HepG2 (cell line): ENCODE results near the gene DDX54. TPM values are rescaled to one million over a fixed set of nuclear protein-coding genes. Genes with fewer than 3 reads are reported as not detected.

ENCODE experiments used
- ATAC-seq: fragments of 200-7000 bp; cut with Tn5 transposase; 3 replicates; pipeline ENCODE4 v1.9.1; 2020; ENCODE audit warnings: mild to moderate bottlenecking, moderate library complexity
- BruUV-seq: library from RNA; stranded (reverse); fragments of 400-500 nt; replicated peaks from 2 replicates; lab custom pipeline; 2021; lab: Mats Ljungman, UMichigan
- CTCF ChIA-PET: fragments of 300-600 bp; formaldehyde crosslinking; extraction: SDS; loops from one replicate; lab custom pipeline; 2021; ENCODE audit warnings: low total read pairs, inconsistent platforms, low intra/inter-chr PET ratio; lab: Yijun Ruan, JAX
- POLR2A ChIA-PET: fragments of 350-600 bp; sonication (Branson Sonifier 250); formaldehyde crosslinking; loops from one replicate; lab custom pipeline; 2020; ENCODE audit warnings: antibody characterized with exemption, inconsistent platforms; lab: Yijun Ruan, JAX
- DNase-seq: peaks from one replicate; pipeline ENCODE4 v3.0.0-alpha.2; 2015; ENCODE audit warnings: low spot score
- FAIRE-seq: peaks from 3 replicates; lab custom pipeline; 2011; peaks lifted over from hg19 to GRCh38; lab: Jason Lieb, UNC
- H2AFZ ChIP-seq: one replicate; pipeline ENCODE4 v1.6.1; 2011; ENCODE audit warnings: low read length, inconsistent platforms
- H3K27ac ChIP-seq: fragments of 300-600 bp; 3 replicates; pipeline ENCODE4 v1.8.0; 2011; ENCODE audit warnings: mixed run types, mild to moderate bottlenecking, mixed read lengths, low read length, inconsistent platforms; ENCODE audit not compliant: insufficient read depth; ENCODE audit errors: extremely low read length
- H3K27me3 ChIP-seq, 2 experiments: fragments of 200-600 bp in 1 of 2; 2 replicates in 1 of 2; 3 replicates in 1 of 2; pipeline versions ENCODE4 v1.6.0 to v1.8.0; 2011; ENCODE audit warnings: low read length in 2 of 2, mild to moderate bottlenecking in 2 of 2, moderate library complexity in 2 of 2, inconsistent platforms in 1 of 2; ENCODE audit not compliant: insufficient read depth in 2 of 2, control insufficient read depth in 1 of 2
- H3K36me3 ChIP-seq, 2 experiments: fragments of 200-600 bp in 1 of 2; replicated peaks in 1 of 2; 2 replicates in 1 of 2; 3 replicates in 1 of 2; pipeline versions ENCODE4 v1.5.1 to v1.8.0; 2011; ENCODE audit warnings: low read length in 2 of 2, inconsistent platforms in 1 of 2; ENCODE audit not compliant: insufficient read depth in 2 of 2, control insufficient read depth in 1 of 2
- H3K4me1 ChIP-seq: 2 replicates; pipeline ENCODE4 v1.5.1; 2012; ENCODE audit warnings: low read length, inconsistent platforms; ENCODE audit not compliant: insufficient read depth
- H3K4me2 ChIP-seq: 2 replicates; pipeline ENCODE4 v1.6.0; 2011; ENCODE audit warnings: low read depth, low read length, inconsistent platforms
- H3K4me3 ChIP-seq, 3 experiments: fragments of 200-600 bp in 1 of 3; sonication (generic), shearing (Covaris generic) in 1 of 3; replicated peaks in 1 of 3; 2 replicates each; pipeline ENCODE4 v1.5.1; 2011 to 2016; ENCODE audit warnings: low read length in 3 of 3, inconsistent platforms in 2 of 3, low read depth in 2 of 3, mild to moderate bottlenecking in 2 of 3, control low read depth in 1 of 3, mixed read lengths in 1 of 3; ENCODE audit not compliant: insufficient read depth in 1 of 3
- H3K79me2 ChIP-seq: one replicate; pipeline ENCODE4 v1.6.1; 2011; ENCODE audit warnings: low read length, inconsistent platforms; ENCODE audit not compliant: insufficient read depth
- H3K9ac ChIP-seq: 2 replicates; pipeline ENCODE4 v1.6.0; 2011; ENCODE audit warnings: mild to moderate bottlenecking, low read depth, low read length, inconsistent platforms; ENCODE audit not compliant: insufficient read depth
- H3K9me3 ChIP-seq: 2 replicates; pipeline ENCODE4 v1.5.1; 2012; ENCODE audit warnings: mild to moderate bottlenecking, low read length
- H4K20me1 ChIP-seq: 2 replicates; pipeline ENCODE4 v1.6.0; 2011; ENCODE audit warnings: inconsistent platforms, mild to moderate bottlenecking, low read length, moderate library complexity; ENCODE audit not compliant: insufficient read depth
- POLR2A ChIP-seq, 2 experiments: IDR thresholded peaks; 2 replicates each; pipeline ENCODE4 v1.6.1; 2011; ENCODE audit warnings: low read depth in 2 of 2, low read length in 2 of 2, mild to moderate bottlenecking in 1 of 2, moderate library complexity in 1 of 2; ENCODE audit not compliant: insufficient read depth in 1 of 2
- TARDBP ChIP-seq: sonication (generic); formaldehyde crosslinking; IDR thresholded peaks from 2 replicates; pipeline ENCODE4 v1.8.0; 2022; ENCODE audit warnings: mild to moderate bottlenecking, missing genetic modification reagents
- U2AF2 ChIP-seq: fragments of 200-400 bp; formaldehyde crosslinking; IDR thresholded peaks from 2 replicates; pipeline ENCODE4 v1.6.1; 2017; ENCODE audit warnings: low read depth, mild to moderate bottlenecking, low read length
- ZNF180 ChIP-seq: sonication (generic); formaldehyde crosslinking; IDR thresholded peaks from 2 replicates; pipeline ENCODE4 v1.4.0; 2020; ENCODE audit warnings: low read depth, missing genetic modification reagents, borderline replicate concordance
- ZNF580 ChIP-seq: IDR thresholded peaks from 2 replicates; pipeline ENCODE4 v1.6.1; 2016; ENCODE audit warnings: low read depth, borderline replicate concordance
- ZNF792 ChIP-seq: IDR thresholded peaks from 2 replicates; pipeline ENCODE4 v1.6.1; 2016
- ZUFSP ChIP-seq: sonication (generic); formaldehyde crosslinking; IDR thresholded peaks from 2 replicates; pipeline ENCODE4 v1.9.0; 2021; ENCODE audit warnings: missing genetic modification reagents, mild to moderate bottlenecking, borderline replicate concordance
- WGBS: methylation state at CpG from one replicate; pipeline ENCODE4 v1.1.6; 2017; ENCODE audit warnings: low lambda C conversion rate; 5-methylcytosine and 5-hydroxymethylcytosine counted together
- in situ Hi-C: cut with HindIII; loops from 2 replicates; pipeline ENCODE4 v1.10.0; 2017; ENCODE audit warnings: low pct_unique_long_range_greater_than_20kb; ENCODE audit not compliant: extremely low pct_ligation_motif_present
- intact Hi-C: fragments of 100-400 bp; cut with micrococcal nuclease; formaldehyde crosslinking; loops from one replicate; pipeline ENCODE4 v1.10.0; 2022; ENCODE audit not compliant: unreplicated experiment
- polyA plus RNA-seq, 8 experiments: library from polyadenylated mRNA; depleted of rRNA in 3 of 8; stranded (reverse) in 7 of 8; unstranded in 1 of 8; fragments of >200 nt; fragmentation: Illumina TruSeq in 4 of 8; extraction: Trizol in 4 of 8; gene quantifications; 2 replicates each; pipeline versions ENCODE4 v1.2.1 to v1.2.3, GENCODE V29; 2011 to 2016; ENCODE audit warnings: low read depth in 4 of 8, missing spikeins in 1 of 8, mixed read lengths in 1 of 8; ENCODE audit not compliant: insufficient read depth in 1 of 8
- total RNA-seq, 5 experiments: library from RNA; depleted of rRNA; stranded (reverse); fragments of >200 nt; fragmentation: Illumina TruSeq; extraction: Trizol; gene quantifications; 2 replicates each; pipeline ENCODE4 v1.2.3, GENCODE V29; 2016; ENCODE audit warnings: low read depth in 1 of 5

The DDX54 gene
- total and polyA plus RNA-seq, 2 of the 13 experiments (the other 11 are each of a cell fraction or from before 2014, with no cell fraction given) = 59.7 to 61.1 TPM

DNA sequence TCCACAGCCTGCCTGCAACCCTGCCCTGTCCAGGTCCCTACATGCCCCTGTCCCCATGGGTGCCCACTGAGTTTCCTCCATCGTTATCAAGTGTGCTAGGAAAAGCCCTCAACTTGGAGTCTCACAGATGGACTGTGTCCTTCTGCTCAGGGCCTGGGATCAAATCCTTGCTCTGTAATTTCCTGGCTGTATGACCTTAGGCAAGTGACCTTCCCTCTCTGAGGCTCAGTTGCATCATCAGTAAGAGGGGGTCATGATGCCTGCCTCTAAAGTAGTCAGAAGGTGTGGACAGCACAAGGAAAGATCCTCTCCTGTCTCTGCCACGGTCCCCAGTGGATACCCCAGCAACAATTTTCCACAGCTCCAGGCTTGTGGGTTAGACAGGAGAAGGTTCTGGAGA, 71.9 kb downstream of the DDX54 start:
- H3K9me3 ChIP-seq = no peaks in the 10 kb centered on the region
- no peaks in the 10 kb centered on the region for H3K36me3 ChIP-seq
- FAIRE-seq (no peak), ATAC-seq (no peak), DNase-seq (no peak)
- no TSS peak for BruUV-seq
- no peak overlapping the region for H3K4me2 ChIP-seq
- no peak for TF ChIP-seq ZNF180 (CRISPR knock-in tag)
- TF ChIP-seq TARDBP (CRISPR knock-in tag) = no peak
- no peak for TF ChIP-seq POLR2A (IDR thresholded peaks at IDR 0.05; ENCODE audit: insufficient read depth in 1 of 2, low read depth in 2 of 2, low read length in 2 of 2)
- no peak for TF ChIP-seq ZNF792 (CRISPR knock-in tag)
- no peak for TF ChIP-seq ZNF580 (CRISPR knock-in tag)
- TF ChIP-seq, all 625 proteins: peak for 0
- H3K27ac ChIP-seq = no peak overlapping the region
- WGBS = 25% methylated on average over 2 of the region's 2 CpGs
- H3K79me2 ChIP-seq = no peaks in the 10 kb centered on the region
- H3K4me1 ChIP-seq = no peaks in the 10 kb centered on the region
- intact Hi-C loops = no loop called here
- CTCF ChIA-PET = no interaction called here
- no peaks in the 10 kb centered on the region for H4K20me1 ChIP-seq
- H3K4me3 ChIP-seq = no peak overlapping the region
- in situ Hi-C loops = no loop called here
- H2AFZ ChIP-seq = no peak overlapping the region
- H3K9ac ChIP-seq = no peak overlapping the region
- POLR2A ChIA-PET = no interaction called here
- peaks cover 0 to 10% of the 10 kb centered on the region in 2 experiments; a peak in 1 of 5 replicates for H3K27me3 ChIP-seq

GRCh38 chr12:113112043-113112899, 73.0 kb downstream of the DDX54 start:
- BruUV-seq = no TSS peak
- no peak overlapping the region for H2AFZ ChIP-seq
- no peak overlapping the region for H3K4me3 ChIP-seq
- in situ Hi-C loops = no loop called here
- no peaks in the 10 kb centered on the region for H3K79me2 ChIP-seq
- no peak for ATAC-seq
- no peak for DNase-seq
- ChIA-PET CTCF (no interaction called here), POLR2A (no interaction called here)
- FAIRE-seq = no peak
- no peak overlapping the region for H3K4me2 ChIP-seq
- no peaks in the 10 kb centered on the region for H3K9me3 ChIP-seq
- TF ChIP-seq U2AF2 = no peak
- no peak for TF ChIP-seq ZUFSP
- no peaks in the 10 kb centered on the region for H3K4me1 ChIP-seq
- H3K27ac ChIP-seq = no peak overlapping the region
- 33% methylated on average over 21 of the region's 39 CpGs for WGBS
- no peaks in the 10 kb centered on the region for H4K20me1 ChIP-seq
- H3K27me3 ChIP-seq = peaks cover 0 to 10% of the 10 kb centered on the region in 2 experiments; a peak in 1 of 5 replicates
- H3K36me3 ChIP-seq = no peaks in the 10 kb centered on the region
- H3K9ac ChIP-seq = no peak overlapping the region
- intact Hi-C loops = no loop called here
